Iris pigment epithelial cell (primary cell): ENCODE measurements around the gene GALR3.
"Not testable (repeated sequence)": the region's sequence is repeated elsewhere in the genome, so short reads cannot be mapped to it uniquely, and the experiment has no call there.

Experiments
- DNase-seq: peaks from one replicate; pipeline ENCODE4 v3.0.0-alpha.2; 2011; ENCODE audit warnings: low read depth

The GALR3 gene

GRCh38 chr22:37823134-37823985 is at the start of gene GALR3:
Gene GALR3 (plus strand): TSS chr22:37823382. CDS start chr22:37823407, 25 bp downstream.
- no peak for DNase-seq

- no peak for DNase-seq
These were observed 48.5 kb upstream of the GALR3 start for GRCh38 chr22:37774728-37775127.

- DNase-seq: peak; percentile 69
These were observed 47.2 kb upstream of the GALR3 start for GRCh38 chr22:37775785-37776638.

GRCh38 chr22:37776639-37777005 is 46.6 kb upstream of the GALR3 start:
- no peak for DNase-seq

GRCh38 chr22:37777122-37777687 is 46.0 kb upstream of the GALR3 start:
- peak; percentile 55 for DNase-seq

- no peak for DNase-seq
These were observed 44.7 kb upstream of the GALR3 start for GRCh38 chr22:37778370-37779009.

- no peak for DNase-seq
These were observed 41.6 kb upstream of the GALR3 start for GRCh38 chr22:37781434-37782059.

GRCh38 chr22:37782340-37783168 is 40.6 kb upstream of the GALR3 start:
- no peak for DNase-seq

GRCh38 chr22:37784829-37785495 is 38.2 kb upstream of the GALR3 start:
- no peak for DNase-seq

- no peak for DNase-seq
These were observed 32.9 kb upstream of the GALR3 start for GRCh38 chr22:37790234-37790633.

- DNase-seq: no peak
These were observed 30.7 kb upstream of the GALR3 start for GRCh38 chr22:37792494-37792893.

GRCh38 chr22:37794376-37794775 is 28.8 kb upstream of the GALR3 start:
- no peak for DNase-seq

GRCh38 chr22:37796079-37796478 is 27.1 kb upstream of the GALR3 start:
- DNase-seq: no peak

- not testable (repeated sequence) for DNase-seq
These were observed 25.9 kb upstream of the GALR3 start for GRCh38 chr22:37797259-37797658.

GRCh38 chr22:37797874-37798500 is 25.2 kb upstream of the GALR3 start:
- no peak for DNase-seq

- DNase-seq: not testable (repeated sequence)
These were observed 23.2 kb upstream of the GALR3 start for GRCh38 chr22:37799979-37800378.

GRCh38 chr22:37801946-37802309 is 21.3 kb upstream of the GALR3 start:
- DNase-seq: no peak

- DNase-seq: peak; percentile 59
These were observed 20.6 kb upstream of the GALR3 start for GRCh38 chr22:37802310-37803194.

GRCh38 chr22:37803195-37803638 is 20.0 kb upstream of the GALR3 start:
- no peak for DNase-seq
